Spleen (tissue), 7 donors: ENCODE data around the gene DOCK4.

ENCODE experiments used
- POLR2AphosphoS5 ChIP-seq, 3 donors: sonication (generic); formaldehyde crosslinking; IDR thresholded peaks; one replicate each; pipeline ENCODE4 v1.5.1; 2017; ENCODE audit warnings: antibody characterized with exemption in 3 of 3
- TF ChIP-seq, protein P1 (sequence below), 11 experiments: fragments of 200-600 bp in 7 of 11; fragments of 450-650 bp in 4 of 11; sonication (generic) in 4 of 11; IDR thresholded peaks in 8 of 11; conservative IDR thresholded peaks in 3 of 11; 1 replicate in 7 of 11; 2 replicates in 4 of 11; pipeline versions ENCODE4 v1.4.0 to v1.8.0; 2016 to 2021; ENCODE audit warnings: antibody characterized with exemption in 11 of 11, inconsistent platforms in 4 of 11, mild to moderate bottlenecking in 1 of 11
- donor health status: DM: no; HTN: no; CAD: no; lungs with moderate emphysema.
- donor health status: DM: no; HTN: no; CAD: no.
- donor health status: DM: no; HTN: no; CAD: no.

DNA sequence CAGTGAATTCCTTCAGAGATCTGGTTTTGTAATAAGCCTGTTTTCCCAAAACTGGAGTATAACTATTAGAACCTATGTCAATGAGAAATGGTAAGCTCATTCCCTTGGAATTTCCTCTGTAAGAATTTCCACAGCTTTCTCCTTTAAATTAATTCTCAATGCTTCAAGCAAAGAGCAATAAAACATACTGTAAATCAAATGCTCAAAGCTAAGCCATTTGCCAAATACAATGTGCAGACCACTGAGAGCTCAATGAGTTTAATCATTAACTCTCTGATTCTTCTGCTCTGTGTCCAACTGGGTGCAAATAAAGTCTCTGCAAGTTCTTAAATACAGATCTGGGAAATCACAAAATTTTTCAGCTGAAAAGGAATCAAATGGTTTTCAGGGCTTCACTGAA lies 416.3 kb downstream of the DOCK4 start:
- TF ChIP-seq POLR2AphosphoS5 (IDR thresholded peaks at IDR 0.05) = no peak
- TF ChIP-seq, protein P1, sequence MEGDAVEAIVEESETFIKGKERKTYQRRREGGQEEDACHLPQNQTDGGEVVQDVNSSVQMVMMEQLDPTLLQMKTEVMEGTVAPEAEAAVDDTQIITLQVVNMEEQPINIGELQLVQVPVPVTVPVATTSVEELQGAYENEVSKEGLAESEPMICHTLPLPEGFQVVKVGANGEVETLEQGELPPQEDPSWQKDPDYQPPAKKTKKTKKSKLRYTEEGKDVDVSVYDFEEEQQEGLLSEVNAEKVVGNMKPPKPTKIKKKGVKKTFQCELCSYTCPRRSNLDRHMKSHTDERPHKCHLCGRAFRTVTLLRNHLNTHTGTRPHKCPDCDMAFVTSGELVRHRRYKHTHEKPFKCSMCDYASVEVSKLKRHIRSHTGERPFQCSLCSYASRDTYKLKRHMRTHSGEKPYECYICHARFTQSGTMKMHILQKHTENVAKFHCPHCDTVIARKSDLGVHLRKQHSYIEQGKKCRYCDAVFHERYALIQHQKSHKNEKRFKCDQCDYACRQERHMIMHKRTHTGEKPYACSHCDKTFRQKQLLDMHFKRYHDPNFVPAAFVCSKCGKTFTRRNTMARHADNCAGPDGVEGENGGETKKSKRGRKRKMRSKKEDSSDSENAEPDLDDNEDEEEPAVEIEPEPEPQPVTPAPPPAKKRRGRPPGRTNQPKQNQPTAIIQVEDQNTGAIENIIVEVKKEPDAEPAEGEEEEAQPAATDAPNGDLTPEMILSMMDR (IDR thresholded peaks at IDR 0.05 in 8 of 11, conservative IDR thresholded peaks at IDR 0.05 in 3 of 11) = no peak
